ENCODE results near the gene SPTLC1.
"Not testable (repeated sequence)": the region's sequence is repeated elsewhere in the genome, so short reads cannot be mapped to it uniquely, and the experiment has no call there.

The SPTLC1 gene

GRCh38 chr9:92140074-92140753 lies 25.0 kb upstream of the SPTLC1 start:
- DNase-seq: peak in 1 of 2 donors; percentile 37

GRCh38 chr9:92138960-92139540 lies 23.8 kb upstream of the SPTLC1 start:
- DNase-seq: not testable (repeated sequence)

- peak; percentile 7 to 29 for DNase-seq
Observed at GRCh38 chr9:92138157-92138959, 23.1 kb upstream of the SPTLC1 start.

- no peak for DNase-seq
Observed at GRCh38 chr9:92136184-92136858, 21.1 kb upstream of the SPTLC1 start.

GRCh38 chr9:92135576-92135975 lies 20.4 kb upstream of the SPTLC1 start:
- DNase-seq: no peak

- DNase-seq: peak; percentile 57 to 63
Observed at GRCh38 chr9:92133949-92134604, 18.9 kb upstream of the SPTLC1 start.

- not testable (repeated sequence) for DNase-seq
Observed at GRCh38 chr9:92132913-92133312, 17.7 kb upstream of the SPTLC1 start.

GRCh38 chr9:92132501-92132900 lies 17.3 kb upstream of the SPTLC1 start:
- DNase-seq: no peak

- no peak for DNase-seq
Observed at GRCh38 chr9:92122800-92123199, 7.6 kb upstream of the SPTLC1 start.

GRCh38 chr9:92122061-92122460 lies 6.8 kb upstream of the SPTLC1 start:
- no peak for DNase-seq

- no peak for DNase-seq
Observed at GRCh38 chr9:92121265-92121664, 6.1 kb upstream of the SPTLC1 start.

- no peak for DNase-seq
Observed at GRCh38 chr9:92120138-92120537, 4.9 kb upstream of the SPTLC1 start.

- DNase-seq: no peak
Observed at GRCh38 chr9:92119586-92119985, 4.4 kb upstream of the SPTLC1 start.

- no peak for DNase-seq
Observed at GRCh38 chr9:92108122-92108521, 7.1 kb downstream of the SPTLC1 start.

- DNase-seq: not testable (repeated sequence)
Observed at GRCh38 chr9:92105446-92106225, 9.6 kb downstream of the SPTLC1 start.

- not testable (repeated sequence) for DNase-seq
Observed at GRCh38 chr9:92103601-92104000, 11.6 kb downstream of the SPTLC1 start.

GRCh38 chr9:92100237-92100911 lies 14.8 kb downstream of the SPTLC1 start:
- DNase-seq: no peak

GRCh38 chr9:92098638-92099037 lies 16.6 kb downstream of the SPTLC1 start:
- no peak for DNase-seq

- DNase-seq: peak in 1 of 2 donors; percentile 41
Observed at GRCh38 chr9:92097997-92098482, 17.2 kb downstream of the SPTLC1 start.

GRCh38 chr9:92095236-92095635 lies 20.0 kb downstream of the SPTLC1 start:
- DNase-seq: no peak

GRCh38 chr9:92094655-92095054 lies 20.6 kb downstream of the SPTLC1 start:
- no peak for DNase-seq
